Measurements from ENCODE around the gene SIPA1L3. TPM values are rescaled to one million over a fixed set of nuclear protein-coding genes. Genes with fewer than 3 reads are reported as not detected.

SIPA1L3 gene
- total and polyA plus RNA-seq, 2 experiments from 2014 or later, result 15.7 to 54.1 TPM

GRCh38 chr19:38125238-38125637, 218.2 kb downstream of the SIPA1L3 start:
- H3K27ac Mint-ChIP-seq, result no peak overlapping the region
- peaks cover 3% of the 10 kb centered on the region for H3K27me3 Mint-ChIP-seq (ENCODE audit: insufficient read depth, low read depth, poor library complexity)
- H3K4me3 Mint-ChIP-seq, result no peak overlapping the region
- Histone ChIP-seq H3K36me3 (ENCODE audit: insufficient read depth) (peaks cover 7% of the 10 kb centered on the region), H3K4me1 (ENCODE audit: insufficient read depth) (no peaks in the 10 kb centered on the region), H2AFZ (no peak overlapping the region), H3K9me2 (ENCODE audit: insufficient read depth) (no peaks in the 10 kb centered on the region), H3K27me3 (ENCODE audit: insufficient read depth) (no peaks in the 10 kb centered on the region), H3K79me2 (replicated peaks; ENCODE audit: insufficient read depth) (no peaks in the 10 kb centered on the region), H3K4me2 (no peak overlapping the region), H3K27ac (ENCODE audit: low read depth) (no peak overlapping the region), H3F3A (replicated peaks; ENCODE audit: low read depth) (no peaks in the 10 kb centered on the region), H3K4me3 (no peak overlapping the region), H4K20me1 (replicated peaks; ENCODE audit: insufficient read depth) (no peaks in the 10 kb centered on the region)
- H3K4me1 Mint-ChIP-seq, result no peaks in the 10 kb centered on the region
- no peak for DNase-seq (ENCODE audit: low spot score)
- peaks cover 29% of the 10 kb centered on the region for H3K9me3 Mint-ChIP-seq
- no peak for ATAC-seq
- peaks cover 51% of the 10 kb centered on the region for H3K36me3 Mint-ChIP-seq (ENCODE audit: low read depth)
- TF ChIP-seq EZH2 (IDR thresholded peaks at IDR 0.05; ENCODE audit: low read depth, unreplicated experiment), result no peak
- TF ChIP-seq ZNF462 (CRISPR knock-in tag; IDR thresholded peaks at IDR 0.05), result no peak
- TF ChIP-seq CREB1 (CRISPR knock-in tag; IDR thresholded peaks at IDR 0.05; ENCODE audit: low read depth), result no peak
- TF ChIP-seq ZNF331 (CRISPR knock-in tag; IDR thresholded peaks at IDR 0.05; ENCODE audit: low read depth), result no peak
- no peak for TF ChIP-seq JUNB (IDR thresholded peaks at IDR 0.05; ENCODE audit: unreplicated experiment)
- no peak for TF ChIP-seq ZNF114 (CRISPR knock-in tag; IDR thresholded peaks at IDR 0.05)
- no peak for TF ChIP-seq EZH2phosphoT487 (IDR thresholded peaks at IDR 0.05; ENCODE audit: unreplicated experiment)
- TF ChIP-seq, protein P1, sequence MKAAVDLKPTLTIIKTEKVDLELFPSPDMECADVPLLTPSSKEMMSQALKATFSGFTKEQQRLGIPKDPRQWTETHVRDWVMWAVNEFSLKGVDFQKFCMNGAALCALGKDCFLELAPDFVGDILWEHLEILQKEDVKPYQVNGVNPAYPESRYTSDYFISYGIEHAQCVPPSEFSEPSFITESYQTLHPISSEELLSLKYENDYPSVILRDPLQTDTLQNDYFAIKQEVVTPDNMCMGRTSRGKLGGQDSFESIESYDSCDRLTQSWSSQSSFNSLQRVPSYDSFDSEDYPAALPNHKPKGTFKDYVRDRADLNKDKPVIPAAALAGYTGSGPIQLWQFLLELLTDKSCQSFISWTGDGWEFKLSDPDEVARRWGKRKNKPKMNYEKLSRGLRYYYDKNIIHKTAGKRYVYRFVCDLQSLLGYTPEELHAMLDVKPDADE (IDR thresholded peaks at IDR 0.05), result no peak
- TF ChIP-seq CTCF (conservative IDR thresholded peaks at IDR 0.05; ENCODE audit: low read depth in 2 of 2), result no peak
- TF ChIP-seq POLR2AphosphoS5 (IDR thresholded peaks at IDR 0.05; ENCODE audit: low read depth), result no peak

Measured in GM23338 (cell line).